ENCODE measurements around the gene LXN.

DNA sequence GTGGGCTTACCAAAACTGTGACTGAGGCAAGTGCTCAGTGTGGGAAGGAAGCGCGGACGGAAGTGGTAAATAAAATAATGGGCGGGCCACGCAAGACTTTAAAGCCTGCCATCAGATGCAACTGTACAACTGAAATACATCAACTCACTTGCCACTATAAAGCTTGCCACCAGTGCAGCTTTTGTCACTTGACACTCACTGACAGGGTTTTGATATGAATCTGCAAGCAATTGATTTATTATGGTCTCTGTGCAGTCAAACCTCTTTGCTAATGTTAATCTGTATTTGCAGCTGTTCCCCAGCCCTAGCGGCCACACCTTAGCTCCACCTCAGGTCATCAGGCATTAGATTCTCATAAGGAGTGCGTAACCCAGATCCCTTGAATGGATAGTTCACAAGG lies 30.4 kb downstream of the LXN start:
- TF ChIP-seq CTCF (IDR thresholded peaks at IDR 0.05), result no peak
- TF ChIP-seq POLR2AphosphoS5 (IDR thresholded peaks at IDR 0.05), result no peak
- no peak for TF ChIP-seq POLR2A (IDR thresholded peaks at IDR 0.05)
- TF ChIP-seq EP300 (IDR thresholded peaks at IDR 0.05), result no peak

All from suprapubic skin (tissue), 4 donors.